HL-60 (cell line): ENCODE measurements around the gene ADD3.

Experiments
- DNase-seq, 2 experiments: peaks; one replicate each; pipeline ENCODE4 v3.0.0-alpha.2; 2010 to 2020; ENCODE audit warnings: low read depth in 1 of 2, low spot score in 1 of 2
- H3K27ac ChIP-seq: fragments of 250-450 bp; sonication (Bioruptor Pico); replicated peaks from 2 replicates; pipeline ENCODE4 v1.5.1; 2020; ENCODE audit warnings: mild to moderate bottlenecking, moderate library complexity
- H3K27me3 ChIP-seq: fragments of 250-450 bp; sonication (Bioruptor Pico); 2 replicates; pipeline ENCODE4 v1.5.1; 2021; ENCODE audit warnings: mild to moderate bottlenecking, moderate library complexity; ENCODE audit not compliant: insufficient read depth, poor library complexity, severe bottlenecking
- H3K4me3 ChIP-seq: replicated peaks from 2 replicates; pipeline ENCODE4 v1.5.1; 2011; ENCODE audit warnings: mild to moderate bottlenecking, control low read depth, low read length; ENCODE audit not compliant: insufficient read depth
- CTCF ChIP-seq: IDR thresholded peaks from one replicate; pipeline ENCODE4 v1.5.1; 2011; ENCODE audit warnings: low read length, control low read depth, inconsistent platforms; ENCODE audit not compliant: insufficient read depth
- GABPA ChIP-seq: IDR thresholded peaks from 2 replicates; pipeline ENCODE4 v1.6.1; 2012; ENCODE audit warnings: low read depth
- POLR2AphosphoS5 ChIP-seq: IDR thresholded peaks from 2 replicates; pipeline ENCODE4 v1.6.1; 2012; ENCODE audit warnings: low read depth
- SPI1 ChIP-seq: IDR thresholded peaks from 2 replicates; pipeline ENCODE4 v1.6.1; 2012; ENCODE audit warnings: low read depth, mild to moderate bottlenecking, borderline replicate concordance
- TF ChIP-seq, protein P1 (sequence below): IDR thresholded peaks from 2 replicates; pipeline ENCODE4 v1.6.1; 2012; ENCODE audit warnings: low read depth; ENCODE audit not compliant: insufficient replicate concordance

ADD3 gene

GRCh38 chr10:110141871-110142635, 134.3 kb downstream of the ADD3 start:
- peak; percentile 83 to 92 for DNase-seq

DNA sequence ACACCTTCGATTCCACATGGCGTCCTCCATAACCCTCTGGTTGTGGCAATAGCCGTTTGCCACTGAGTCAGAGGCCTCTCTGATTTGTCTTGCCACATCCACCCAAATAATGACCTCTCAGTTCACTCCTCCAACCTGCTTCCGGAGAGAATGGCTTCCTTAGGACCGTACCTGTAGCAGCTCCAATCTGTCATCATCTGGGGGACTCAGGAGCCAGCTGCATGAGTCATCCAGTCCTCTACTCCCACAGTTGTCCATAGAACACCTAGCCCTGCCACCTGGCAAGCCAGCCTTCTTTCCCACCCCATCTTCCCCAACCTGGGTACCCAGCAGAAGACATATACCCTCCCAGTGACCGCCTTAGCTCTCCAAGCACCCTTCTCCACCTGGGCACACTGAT, 135.2 kb downstream of the ADD3 start:
- DNase-seq = no peak
- TF ChIP-seq, protein P1, sequence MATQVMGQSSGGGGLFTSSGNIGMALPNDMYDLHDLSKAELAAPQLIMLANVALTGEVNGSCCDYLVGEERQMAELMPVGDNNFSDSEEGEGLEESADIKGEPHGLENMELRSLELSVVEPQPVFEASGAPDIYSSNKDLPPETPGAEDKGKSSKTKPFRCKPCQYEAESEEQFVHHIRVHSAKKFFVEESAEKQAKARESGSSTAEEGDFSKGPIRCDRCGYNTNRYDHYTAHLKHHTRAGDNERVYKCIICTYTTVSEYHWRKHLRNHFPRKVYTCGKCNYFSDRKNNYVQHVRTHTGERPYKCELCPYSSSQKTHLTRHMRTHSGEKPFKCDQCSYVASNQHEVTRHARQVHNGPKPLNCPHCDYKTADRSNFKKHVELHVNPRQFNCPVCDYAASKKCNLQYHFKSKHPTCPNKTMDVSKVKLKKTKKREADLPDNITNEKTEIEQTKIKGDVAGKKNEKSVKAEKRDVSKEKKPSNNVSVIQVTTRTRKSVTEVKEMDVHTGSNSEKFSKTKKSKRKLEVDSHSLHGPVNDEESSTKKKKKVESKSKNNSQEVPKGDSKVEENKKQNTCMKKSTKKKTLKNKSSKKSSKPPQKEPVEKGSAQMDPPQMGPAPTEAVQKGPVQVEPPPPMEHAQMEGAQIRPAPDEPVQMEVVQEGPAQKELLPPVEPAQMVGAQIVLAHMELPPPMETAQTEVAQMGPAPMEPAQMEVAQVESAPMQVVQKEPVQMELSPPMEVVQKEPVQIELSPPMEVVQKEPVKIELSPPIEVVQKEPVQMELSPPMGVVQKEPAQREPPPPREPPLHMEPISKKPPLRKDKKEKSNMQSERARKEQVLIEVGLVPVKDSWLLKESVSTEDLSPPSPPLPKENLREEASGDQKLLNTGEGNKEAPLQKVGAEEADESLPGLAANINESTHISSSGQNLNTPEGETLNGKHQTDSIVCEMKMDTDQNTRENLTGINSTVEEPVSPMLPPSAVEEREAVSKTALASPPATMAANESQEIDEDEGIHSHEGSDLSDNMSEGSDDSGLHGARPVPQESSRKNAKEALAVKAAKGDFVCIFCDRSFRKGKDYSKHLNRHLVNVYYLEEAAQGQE = no peak
- no peak for TF ChIP-seq GABPA
- no peak for TF ChIP-seq POLR2AphosphoS5
- no peak for TF ChIP-seq CTCF
- TF ChIP-seq SPI1 = no peak
- Histone ChIP-seq H3K4me3 (no peak overlapping the region), H3K27me3 (no peaks in the 10 kb centered on the region), H3K27ac (peak overlapping the region; percentile 90)

More at GRCh38 chr10:110141871-110142635, 134.3 kb downstream of the ADD3 start:
- peak overlapping the region; percentile 90 for H3K27ac ChIP-seq
- H3K4me3 ChIP-seq = no peak overlapping the region
- no peaks in the 10 kb centered on the region for H3K27me3 ChIP-seq
- TF ChIP-seq, protein P1 = peak; percentile 10
- TF ChIP-seq CTCF (no peak), SPI1 (peak; percentile 83; the same call in 1 of the 2 replicates), POLR2AphosphoS5 (peak; percentile 98), GABPA (peak; percentile 50; the same call in 1 of the 2 replicates)

DNA sequence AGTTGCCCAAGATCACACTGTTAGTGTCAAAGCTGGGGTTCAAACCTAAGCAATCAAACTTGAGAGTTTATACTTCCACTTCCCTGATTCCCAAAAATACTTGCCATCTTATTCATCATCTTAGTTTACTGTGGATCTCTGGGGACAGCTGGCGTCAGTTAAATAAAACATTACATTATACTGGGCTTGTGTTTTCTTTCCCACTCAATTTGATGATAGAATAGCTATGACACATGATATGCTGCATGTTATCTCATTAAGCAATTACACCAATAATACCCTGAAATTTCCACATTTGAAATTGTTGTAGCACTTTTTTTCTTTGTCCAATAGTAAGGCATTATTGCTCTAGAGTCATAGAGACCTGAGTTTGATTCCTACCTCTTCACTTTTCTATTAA, 136.7 kb downstream of the ADD3 start:
- no peak for DNase-seq
- Histone ChIP-seq H3K4me3 (no peak overlapping the region), H3K27me3 (no peaks in the 10 kb centered on the region), H3K27ac (no peak overlapping the region)
- no peak for TF ChIP-seq GABPA
- no peak for TF ChIP-seq CTCF
- TF ChIP-seq POLR2AphosphoS5 = no peak
- TF ChIP-seq SPI1 = no peak
- TF ChIP-seq, protein P1 = no peak
